NB4 (cell line): ENCODE measurements around the gene OR5F1.

ENCODE experiments used
- DNase-seq: peaks from one replicate; pipeline ENCODE4 v3.0.0; 2010; ENCODE audit warnings: low read depth
- H3K4me3 ChIP-seq: one replicate; pipeline ENCODE4 v1.5.1; 2011; ENCODE audit warnings: mild to moderate bottlenecking, low read depth, low read length, moderate library complexity
- CTCF ChIP-seq: IDR thresholded peaks from one replicate; pipeline ENCODE4 v1.5.1; 2012; ENCODE audit warnings: low read depth, low read length
- MAX ChIP-seq: IDR thresholded peaks from 2 replicates; pipeline ENCODE4 v1.6.1; 2011; ENCODE audit warnings: low read depth, low read length
- MYC ChIP-seq: IDR thresholded peaks from 2 replicates; pipeline ENCODE4 v1.6.1; 2011; ENCODE audit warnings: low read depth, low read length
- POLR2A ChIP-seq: IDR thresholded peaks from 2 replicates; pipeline ENCODE4 v1.6.1; 2011; ENCODE audit warnings: mild to moderate bottlenecking; ENCODE audit not compliant: insufficient read length; ENCODE audit errors: extremely low read depth

The OR5F1 gene

GRCh38 chr11:55967914-55968313, 26.5 kb downstream of the OR5F1 start:
- H3K4me3 ChIP-seq = no peak overlapping the region
- TF ChIP-seq MYC (no peak), POLR2A (no peak), MAX (no peak), CTCF (no peak)
- DNase-seq = no peak

GRCh38 chr11:55966391-55966790, 28.0 kb downstream of the OR5F1 start:
- H3K4me3 ChIP-seq = no peak overlapping the region
- TF ChIP-seq CTCF (no peak), POLR2A (no peak), MYC (no peak), MAX (no peak)
- DNase-seq = peak; percentile 7

- TF ChIP-seq MAX (no peak), POLR2A (no peak)
- DNase-seq = no peak
- no peak overlapping the region for H3K4me3 ChIP-seq
Measured at GRCh38 chr11:55956521-55956920, 37.9 kb downstream of the OR5F1 start.

- no peak for DNase-seq
- no peak for TF ChIP-seq CTCF
- TF ChIP-seq POLR2A = no peak
- TF ChIP-seq MAX = no peak
- TF ChIP-seq MYC = no peak
- no peak overlapping the region for H3K4me3 ChIP-seq
Measured at GRCh38 chr11:55949330-55949729, 45.1 kb downstream of the OR5F1 start.
